DMS153 (cell line): ENCODE results near the gene NR2F1-AS1.
"Not testable (repeated sequence)": the region's sequence is repeated elsewhere in the genome, so short reads cannot be mapped to it uniquely, and the experiment has no call there.

Experiments
- DNase-seq: peaks from one replicate; lab custom pipeline; 2025; lab: John Stamatoyannopoulos, UW

Gene NR2F1-AS1

DNA sequence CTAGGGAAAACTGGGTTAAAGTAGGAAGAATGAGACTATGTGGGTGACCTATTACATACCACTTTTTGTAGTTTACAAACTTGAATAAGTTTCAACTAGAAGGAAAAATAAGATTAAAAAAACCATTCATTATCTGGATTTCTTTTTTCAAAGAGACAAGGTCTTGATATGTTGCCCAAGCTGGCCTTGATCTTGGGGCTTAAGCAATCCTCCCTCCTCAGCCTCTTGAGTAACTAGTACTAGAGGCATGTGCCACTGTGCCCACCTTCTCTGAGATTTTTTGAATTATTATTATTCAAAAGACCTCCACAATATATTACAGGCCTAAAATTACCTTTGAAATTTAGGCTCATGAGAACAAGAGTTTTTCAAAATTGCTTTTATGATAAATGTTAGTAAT is 63.2 kb downstream of the NR2F1-AS1 start:
- DNase-seq = no peak

GRCh38 chr5:93513298-93513697 is 67.7 kb downstream of the NR2F1-AS1 start:
- no peak for DNase-seq

DNA sequence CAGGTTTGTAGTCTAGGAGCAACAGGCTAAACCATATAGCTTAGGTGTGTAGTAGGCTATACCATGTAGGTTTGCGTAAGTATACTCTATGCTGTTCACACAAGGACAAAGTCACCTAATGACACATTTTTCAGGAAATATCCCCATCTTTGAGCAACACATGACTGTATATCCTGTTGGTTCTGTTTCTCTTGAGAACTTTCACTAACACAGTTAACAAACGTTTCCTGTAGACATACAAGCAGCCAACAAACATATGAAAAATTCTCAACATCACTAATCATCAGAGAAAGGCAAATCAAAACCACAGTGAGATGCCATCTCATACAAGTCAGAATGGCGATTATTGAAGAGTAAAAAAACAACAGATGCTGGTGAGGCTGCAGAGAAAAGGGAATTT is 68.2 kb downstream of the NR2F1-AS1 start:
- DNase-seq = no peak

DNA sequence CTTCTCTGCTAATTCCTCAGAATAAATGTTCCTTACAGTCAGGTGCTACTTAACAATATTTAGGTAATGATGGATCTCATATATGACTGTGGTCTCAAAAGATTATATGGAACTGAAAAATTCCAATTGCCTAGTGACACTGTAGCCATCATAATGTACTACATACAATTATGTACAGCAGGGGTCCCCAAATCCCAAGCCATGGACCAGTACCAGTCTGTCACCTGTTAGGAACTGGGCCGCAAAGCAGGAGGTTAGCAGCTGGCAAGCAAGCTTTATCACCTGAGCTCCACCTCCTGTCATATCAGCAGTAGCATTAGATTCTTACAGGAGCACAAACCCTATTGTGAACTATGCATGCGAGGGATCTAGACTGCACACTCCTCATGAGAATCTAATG is 69.6 kb downstream of the NR2F1-AS1 start:
- DNase-seq = no peak

GRCh38 chr5:93510626-93511380 is 70.2 kb downstream of the NR2F1-AS1 start:
- DNase-seq = no peak

DNA sequence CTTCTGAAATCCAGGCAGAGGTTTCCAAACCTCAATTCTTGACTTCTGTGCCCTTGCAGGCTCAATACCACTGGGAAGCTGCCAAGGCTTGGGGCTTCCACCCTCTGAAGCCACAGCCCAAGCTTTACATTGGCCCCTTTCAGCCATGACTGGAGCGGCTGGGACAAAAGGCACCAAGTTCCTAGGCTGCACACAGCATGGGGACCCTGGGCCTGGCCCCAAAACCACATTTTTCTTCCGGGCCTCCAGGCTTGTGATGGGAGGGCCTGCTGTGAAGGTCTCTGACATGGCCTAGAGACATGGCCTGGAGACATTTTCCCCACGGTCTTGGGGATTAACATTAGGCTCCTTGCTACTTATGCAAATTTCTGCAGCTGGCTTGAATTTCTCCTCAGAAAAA is 75.5 kb downstream of the NR2F1-AS1 start:
- not testable (repeated sequence) for DNase-seq

DNA sequence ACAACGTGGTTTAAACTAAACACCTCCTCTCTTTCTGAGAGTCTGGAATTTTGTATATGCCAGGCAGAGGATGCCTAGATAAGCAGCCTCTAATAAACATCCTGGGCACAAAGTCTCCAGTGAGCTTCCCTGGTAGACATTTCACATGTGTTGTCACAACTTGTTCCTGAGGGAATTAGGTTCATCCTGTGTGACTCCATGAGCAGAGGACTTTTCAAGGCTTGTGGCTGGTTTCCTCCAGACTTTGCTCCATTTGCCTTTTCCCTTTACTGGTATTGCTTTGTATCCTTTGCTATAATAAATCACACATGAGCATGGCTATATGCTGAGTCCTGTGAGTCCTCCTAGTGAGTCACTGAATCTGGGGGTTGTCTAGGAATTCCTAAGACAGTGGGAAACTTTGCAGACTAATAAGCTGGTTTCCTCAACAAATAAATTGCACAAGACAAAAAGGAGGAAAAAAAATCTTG is 77.4 kb downstream of the NR2F1-AS1 start:
- no peak for DNase-seq

DNA sequence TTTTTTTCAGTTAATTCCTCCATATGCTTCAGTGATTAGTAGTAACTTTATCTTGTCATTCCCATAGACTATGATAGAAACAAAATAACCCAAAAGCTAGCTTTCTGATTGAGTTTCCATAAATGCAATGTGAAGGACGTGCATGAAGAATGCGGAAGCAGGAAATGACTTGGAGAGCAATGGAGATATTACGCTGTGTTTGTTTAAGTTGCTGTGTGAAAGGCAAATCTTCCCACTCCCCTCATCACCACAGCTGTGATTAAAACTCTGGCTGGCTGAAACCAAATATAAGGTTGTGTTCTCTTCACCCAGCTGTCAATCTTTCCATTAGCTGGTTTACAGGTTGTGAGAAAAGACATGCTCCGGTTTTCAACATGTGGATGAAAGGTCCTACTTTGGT is 83.9 kb downstream of the NR2F1-AS1 start:
- peak; percentile 0 for DNase-seq

GRCh38 chr5:93479982-93480509 is 101.0 kb downstream of the NR2F1-AS1 start:
- no peak for DNase-seq

GRCh38 chr5:93477816-93478215 is 103.2 kb downstream of the NR2F1-AS1 start:
- DNase-seq = no peak

- no peak for DNase-seq
Measured at GRCh38 chr5:93476251-93476742, 104.7 kb downstream of the NR2F1-AS1 start.

DNA sequence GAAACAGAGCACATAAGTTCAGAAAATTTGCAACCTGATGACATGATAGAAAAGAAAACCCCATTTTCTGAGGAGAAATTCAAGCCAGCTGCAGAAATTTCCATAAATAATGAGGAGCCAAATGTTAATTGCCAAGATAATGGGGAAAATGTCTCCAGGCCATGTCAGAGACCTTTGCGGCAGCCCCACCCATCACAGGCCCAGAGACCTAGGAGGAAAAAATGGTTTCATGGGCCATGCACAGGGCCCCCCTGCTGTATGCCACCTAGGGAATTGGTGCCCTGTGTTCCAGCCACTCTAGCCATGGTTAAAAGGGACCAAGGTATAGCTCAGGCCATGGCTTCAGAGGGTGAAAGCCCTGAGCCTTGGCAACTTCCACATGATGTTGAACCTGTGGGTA is 118.1 kb downstream of the NR2F1-AS1 start:
- DNase-seq = no peak

GRCh38 chr5:93461756-93462155 is 119.3 kb downstream of the NR2F1-AS1 start:
- no peak for DNase-seq

DNA sequence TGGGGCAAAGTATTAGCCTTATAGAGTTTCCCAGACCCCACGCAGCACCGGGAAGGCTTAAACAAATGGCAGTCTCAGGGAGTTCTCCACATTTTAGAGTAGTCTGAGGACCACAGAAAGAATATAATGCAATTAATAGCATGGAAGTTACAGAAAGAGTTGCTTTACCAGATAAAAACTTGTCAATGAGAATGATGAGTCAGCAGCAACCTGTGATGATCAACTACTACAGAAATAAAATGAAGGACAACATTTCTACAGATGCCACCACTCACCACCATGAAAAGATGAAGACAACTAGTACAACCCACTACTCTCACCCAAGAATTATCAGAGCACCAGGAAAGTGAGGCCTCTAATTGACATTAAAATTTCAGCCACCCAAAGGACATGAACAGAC is 120.7 kb downstream of the NR2F1-AS1 start:
- no peak for DNase-seq

DNA sequence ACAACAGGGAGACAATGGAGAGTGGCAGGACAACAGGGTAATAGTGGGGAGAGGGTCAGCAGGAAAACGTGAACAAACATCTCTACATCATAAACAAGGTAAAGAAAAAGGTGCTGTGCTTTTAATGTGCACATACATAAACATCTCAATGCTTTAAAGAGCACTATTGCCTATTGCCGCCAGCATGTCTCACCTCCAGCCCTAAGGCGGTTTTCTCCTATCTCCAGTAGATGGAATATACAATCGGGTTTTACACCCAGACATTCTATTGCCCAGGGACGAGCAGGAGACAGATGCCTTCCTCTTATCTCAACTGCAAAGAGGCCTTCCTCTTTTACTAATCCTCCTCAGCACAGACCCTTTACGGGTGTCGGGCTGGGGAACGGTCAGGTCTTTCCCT is 124.2 kb downstream of the NR2F1-AS1 start:
- DNase-seq = not testable (repeated sequence)

DNA sequence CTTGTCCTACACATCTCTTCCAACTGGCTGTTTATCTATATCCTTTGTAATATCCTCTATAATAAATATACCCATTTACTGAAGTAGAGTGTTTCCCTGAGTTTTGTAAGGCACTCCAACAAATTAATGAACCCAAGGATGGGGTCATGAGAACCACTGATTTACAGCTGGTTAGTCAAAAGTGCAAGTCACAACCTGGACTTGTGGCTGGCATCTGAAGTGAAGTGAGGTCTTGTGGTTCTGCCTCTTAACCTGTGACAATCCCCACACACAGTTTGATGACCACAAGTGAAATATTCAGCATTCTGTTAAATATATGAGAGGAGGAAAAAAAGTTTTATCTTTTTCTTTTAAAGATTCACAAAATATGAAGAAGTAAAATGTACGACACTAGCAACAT is 126.1 kb downstream of the NR2F1-AS1 start:
- no peak for DNase-seq

- no peak for DNase-seq
Measured at GRCh38 chr5:93452255-93452654, 128.8 kb downstream of the NR2F1-AS1 start.

- no peak for DNase-seq
Measured at GRCh38 chr5:93438124-93438523, 142.9 kb downstream of the NR2F1-AS1 start.

DNA sequence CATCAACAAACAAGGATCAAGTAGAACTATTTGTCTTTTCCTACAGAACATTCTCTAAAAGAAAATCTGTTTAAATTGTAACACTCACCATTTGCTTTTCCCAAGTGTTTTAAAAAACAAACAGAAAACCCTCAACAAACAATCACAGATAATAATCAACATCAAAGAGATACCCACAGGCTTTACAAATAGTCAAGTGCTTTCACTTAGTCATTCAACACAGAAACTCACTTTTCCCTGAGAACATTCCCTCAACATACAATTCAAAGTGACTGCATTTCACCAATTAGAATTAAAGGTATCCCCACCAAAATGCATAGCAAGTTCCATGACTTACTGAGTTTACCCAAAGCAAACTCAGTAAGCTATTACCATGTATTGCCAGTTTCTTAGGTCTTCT is 144.9 kb downstream of the NR2F1-AS1 start:
- no peak for DNase-seq

DNA sequence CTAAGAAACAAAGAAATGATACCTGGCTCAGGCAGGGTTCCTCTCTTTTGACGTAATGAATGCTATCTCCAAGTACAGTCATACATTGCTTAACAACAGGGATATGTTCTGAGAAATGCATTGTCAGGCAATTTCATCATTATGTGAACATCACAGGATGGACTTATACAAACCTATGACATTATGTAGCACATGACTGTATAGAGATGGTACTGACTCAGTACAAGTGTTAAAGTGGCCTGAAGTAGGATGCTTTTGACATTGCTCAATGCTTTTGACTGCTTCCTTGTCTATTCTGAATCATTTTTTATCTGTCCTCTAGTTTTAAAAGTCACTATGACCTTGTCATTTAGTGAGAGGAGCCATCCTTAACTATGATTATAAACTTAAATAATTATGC is 147.6 kb downstream of the NR2F1-AS1 start:
- DNase-seq = no peak

- no peak for DNase-seq
Measured at GRCh38 chr5:93431250-93431649, 149.8 kb downstream of the NR2F1-AS1 start.

- DNase-seq = no peak
Measured at GRCh38 chr5:93430673-93431199, 150.3 kb downstream of the NR2F1-AS1 start.

DNA sequence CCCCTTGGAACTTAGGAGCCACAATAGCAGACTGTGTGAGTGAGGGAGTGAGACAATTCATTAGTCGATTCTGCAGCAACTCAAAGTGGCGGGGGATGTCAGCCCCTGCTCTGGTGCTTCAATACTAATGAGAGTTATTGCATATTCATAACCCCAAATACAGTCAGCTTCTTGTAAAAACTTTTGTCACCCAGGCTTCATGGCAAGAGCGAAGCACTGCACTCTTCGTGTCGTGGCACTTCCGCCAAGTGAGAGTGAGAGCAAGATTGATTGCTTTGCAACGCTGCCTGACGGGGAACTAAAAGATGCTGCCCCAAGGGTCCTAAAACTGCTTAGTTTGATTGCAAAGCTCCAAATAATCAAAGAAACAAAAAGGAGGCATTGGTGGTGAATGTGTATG is 150.9 kb downstream of the NR2F1-AS1 start:
- no peak for DNase-seq
